Stimulated activated CD4-positive, alpha-beta T cell treated with anti-CD3 and anti-CD28 coated beads, Interleukin-12 subunit alpha, Interleukin-12 subunit beta, amount 100 ng/mL, for 48 hours (primary cell): ENCODE data around the gene MAPK8IP3.
"Not testable (repeated sequence)": the region's sequence is repeated elsewhere in the genome, so short reads cannot be mapped to it uniquely, and the experiment has no call there.

Experiments used
- DNase-seq, 3 donors: peaks; one replicate each; pipeline ENCODE4 v3.0.0-alpha.2; 2020; ENCODE audit warnings: low read depth in 2 of 3, low spot score in 1 of 3

MAPK8IP3 gene

GRCh38 chr16:1784977-1785845, 79.2 kb downstream of the MAPK8IP3 start:
- DNase-seq, result no peak

DNA sequence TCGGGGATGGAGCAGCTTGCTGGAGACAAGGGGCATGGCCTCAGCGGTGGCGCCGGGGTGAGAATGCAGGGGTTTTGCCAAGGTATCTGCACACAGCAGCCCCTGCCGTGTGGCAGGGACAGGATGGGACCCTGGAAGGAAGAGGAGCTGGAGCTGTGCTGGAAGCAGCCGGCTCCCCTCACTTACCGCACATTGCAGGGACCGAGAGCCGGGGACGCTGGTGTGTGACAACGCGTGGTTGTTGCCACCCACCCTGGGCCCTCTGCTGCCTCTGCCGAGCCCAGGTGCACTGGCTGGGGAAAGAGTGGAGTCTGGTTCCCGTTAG, 79.8 kb downstream of the MAPK8IP3 start:
- DNase-seq, result no peak

- no peak for DNase-seq
These were observed 80.5 kb downstream of the MAPK8IP3 start for GRCh38 chr16:1786242-1787055.

DNA sequence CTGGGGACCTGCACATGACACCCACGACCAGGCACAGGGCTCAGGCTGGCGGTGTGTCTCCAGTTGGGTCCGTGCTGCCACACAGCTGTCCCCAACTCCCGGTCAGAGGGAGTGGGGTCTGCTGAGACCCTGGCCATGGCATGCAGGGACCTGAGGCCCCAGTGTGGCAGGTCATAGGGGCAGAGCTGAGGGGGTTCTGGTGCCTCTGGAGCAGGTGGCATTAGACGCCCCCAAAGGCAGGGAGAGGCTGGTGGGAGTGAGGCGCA, 81.0 kb downstream of the MAPK8IP3 start:
- no peak for DNase-seq

- DNase-seq, result no peak
These were observed 81.5 kb downstream of the MAPK8IP3 start for GRCh38 chr16:1787322-1788094.

DNA sequence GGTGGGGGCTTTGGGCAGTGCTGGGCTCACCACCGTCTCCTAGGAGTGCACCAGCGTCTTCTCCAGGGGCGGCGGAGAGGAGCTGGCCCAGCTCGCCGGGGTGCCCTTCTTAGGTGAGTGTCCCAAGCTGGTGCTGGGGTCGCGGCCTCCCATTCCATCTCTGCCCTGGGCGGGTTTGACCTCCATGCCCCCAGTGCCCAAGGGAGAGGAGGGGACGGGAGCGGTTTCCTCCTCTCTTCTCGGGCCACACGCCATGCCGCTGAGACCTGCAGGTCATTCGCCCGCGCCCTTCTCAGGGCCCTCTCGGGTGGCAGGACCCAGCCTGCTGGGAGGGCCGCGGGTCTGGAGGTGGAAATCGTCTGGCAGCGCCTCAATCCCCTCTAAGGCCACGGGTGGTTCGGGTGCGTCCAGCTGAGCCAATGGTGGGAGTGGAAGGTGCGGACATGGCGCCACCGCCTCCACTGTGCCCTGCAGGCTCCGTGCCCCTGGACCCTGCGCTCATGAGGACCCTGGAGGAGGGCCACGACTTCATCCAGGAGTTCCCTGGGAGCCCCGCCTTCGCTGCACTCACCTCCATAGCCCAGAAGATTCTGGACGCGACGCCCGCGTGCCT, 82.2 kb downstream of the MAPK8IP3 start:
- no peak for DNase-seq

DNA sequence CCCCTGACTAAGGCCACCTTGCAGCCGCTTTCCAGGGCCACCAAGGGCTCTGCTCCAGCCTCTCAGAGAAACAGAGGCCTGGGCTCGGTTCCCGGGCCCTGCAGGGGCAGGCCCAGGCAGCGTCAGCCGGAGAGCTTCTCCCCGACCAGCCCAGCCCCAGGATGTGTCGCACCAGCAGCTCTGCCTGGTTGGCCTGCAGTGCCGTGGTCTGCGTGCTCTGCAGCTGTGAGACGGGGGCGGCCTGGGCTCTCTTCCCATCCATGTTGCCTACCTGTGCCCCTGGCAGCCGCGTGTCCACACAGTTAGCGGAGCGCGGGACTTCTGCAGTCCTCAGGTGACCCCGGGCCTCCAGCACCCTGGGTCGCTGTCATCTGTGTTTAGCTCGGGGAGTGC, 82.7 kb downstream of the MAPK8IP3 start:
- DNase-seq, result no peak

- DNase-seq, result no peak
These were observed 83.6 kb downstream of the MAPK8IP3 start for GRCh38 chr16:1789643-1790045.

DNA sequence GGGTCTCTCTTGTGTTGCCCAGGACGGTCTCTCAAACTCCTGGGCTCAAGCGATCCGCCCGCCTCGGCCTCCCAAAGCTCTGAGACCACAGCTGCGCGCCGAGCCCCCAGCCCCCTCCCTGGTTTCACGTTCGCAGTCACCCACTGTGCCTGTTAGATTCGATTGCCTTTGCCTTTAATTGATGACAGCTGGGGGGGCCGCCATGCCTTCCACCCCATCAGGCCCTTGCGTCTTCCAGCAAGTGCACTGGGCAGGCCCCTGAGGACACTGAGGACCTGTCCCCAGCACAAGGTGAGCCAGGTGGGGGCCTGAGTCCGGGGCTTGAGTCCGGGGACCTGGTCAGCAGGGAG, 84.2 kb downstream of the MAPK8IP3 start:
- DNase-seq, result no peak

- DNase-seq, result no peak
These were observed 84.7 kb downstream of the MAPK8IP3 start for GRCh38 chr16:1790611-1791255.

DNA sequence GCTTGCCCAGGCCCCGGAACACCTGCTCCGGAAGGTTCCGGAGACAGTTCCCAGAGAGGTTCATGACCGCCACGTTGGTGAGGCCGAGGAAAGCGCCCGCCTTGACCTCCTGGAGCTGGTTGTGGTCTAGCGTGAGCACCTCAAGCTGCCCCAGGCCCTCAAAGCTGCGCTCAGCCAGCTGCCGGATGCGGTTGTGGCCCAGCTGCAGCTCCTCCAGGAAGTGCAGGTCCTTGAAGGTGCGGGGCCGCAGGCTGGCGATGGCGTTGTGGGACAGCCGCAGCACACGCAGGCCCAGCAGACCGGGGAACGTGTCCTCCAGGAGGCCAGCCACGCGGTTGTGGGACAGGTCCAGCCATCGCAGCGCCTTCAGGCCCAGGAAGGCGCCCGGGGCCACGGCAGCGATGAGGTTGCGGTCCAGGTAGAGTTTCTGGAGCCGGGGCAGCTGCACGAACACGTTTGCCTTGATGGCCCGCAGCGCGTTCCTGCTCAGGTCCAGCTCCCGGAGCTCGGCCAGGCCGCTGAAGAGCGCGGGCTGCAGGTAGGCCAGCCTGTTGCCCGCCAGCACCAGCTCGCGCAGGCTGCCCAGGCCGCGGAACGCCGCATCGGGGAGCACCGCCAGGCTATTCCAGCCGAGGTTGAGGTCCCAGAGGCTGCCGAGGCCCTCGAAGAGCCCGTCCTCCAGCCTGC, 85.4 kb downstream of the MAPK8IP3 start:
- DNase-seq, result no peak

DNA sequence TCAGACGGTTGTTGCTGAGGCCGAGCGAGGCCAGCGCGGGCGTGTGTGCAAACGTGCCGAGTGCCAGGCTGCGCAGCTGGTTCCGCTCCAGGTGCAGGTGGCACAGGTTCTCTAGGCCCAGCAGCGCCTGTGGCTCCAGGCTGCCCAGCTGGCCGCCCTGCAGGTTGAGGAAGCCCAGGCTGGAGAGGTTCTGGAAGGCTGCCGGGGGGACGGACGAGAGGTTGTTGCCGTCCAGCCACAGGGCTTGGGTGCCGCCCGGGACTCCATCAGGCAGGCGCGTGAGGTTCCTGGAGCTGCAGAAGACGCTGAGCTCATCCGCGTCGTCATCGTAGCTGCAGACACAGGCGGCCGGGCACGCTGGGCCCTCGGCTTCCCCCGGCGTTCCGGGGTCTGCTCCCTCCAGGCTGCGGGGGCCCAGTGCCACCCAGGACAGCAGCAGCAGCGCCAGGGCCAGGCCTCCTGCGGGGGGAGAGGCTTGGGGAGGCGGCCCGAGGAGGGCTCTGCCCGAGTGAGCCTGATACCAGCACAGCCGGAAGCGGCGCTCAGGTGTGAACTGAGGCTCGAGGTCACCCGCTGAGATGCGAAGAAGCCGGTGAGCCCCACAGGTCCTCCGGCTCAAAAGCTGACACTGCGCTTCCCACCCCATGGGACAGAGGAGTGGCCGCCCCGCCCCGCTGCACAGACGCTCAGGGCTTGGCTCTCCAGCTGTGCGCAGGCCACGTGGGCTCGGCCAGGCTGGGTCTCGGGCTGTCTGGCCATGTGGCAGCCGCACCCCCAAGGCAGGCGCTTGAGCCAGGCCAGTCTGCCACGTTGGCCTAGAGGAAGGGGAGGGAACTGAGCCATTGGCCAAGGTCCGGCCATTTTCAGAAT, 86.2 kb downstream of the MAPK8IP3 start:
- DNase-seq, result no peak

DNA sequence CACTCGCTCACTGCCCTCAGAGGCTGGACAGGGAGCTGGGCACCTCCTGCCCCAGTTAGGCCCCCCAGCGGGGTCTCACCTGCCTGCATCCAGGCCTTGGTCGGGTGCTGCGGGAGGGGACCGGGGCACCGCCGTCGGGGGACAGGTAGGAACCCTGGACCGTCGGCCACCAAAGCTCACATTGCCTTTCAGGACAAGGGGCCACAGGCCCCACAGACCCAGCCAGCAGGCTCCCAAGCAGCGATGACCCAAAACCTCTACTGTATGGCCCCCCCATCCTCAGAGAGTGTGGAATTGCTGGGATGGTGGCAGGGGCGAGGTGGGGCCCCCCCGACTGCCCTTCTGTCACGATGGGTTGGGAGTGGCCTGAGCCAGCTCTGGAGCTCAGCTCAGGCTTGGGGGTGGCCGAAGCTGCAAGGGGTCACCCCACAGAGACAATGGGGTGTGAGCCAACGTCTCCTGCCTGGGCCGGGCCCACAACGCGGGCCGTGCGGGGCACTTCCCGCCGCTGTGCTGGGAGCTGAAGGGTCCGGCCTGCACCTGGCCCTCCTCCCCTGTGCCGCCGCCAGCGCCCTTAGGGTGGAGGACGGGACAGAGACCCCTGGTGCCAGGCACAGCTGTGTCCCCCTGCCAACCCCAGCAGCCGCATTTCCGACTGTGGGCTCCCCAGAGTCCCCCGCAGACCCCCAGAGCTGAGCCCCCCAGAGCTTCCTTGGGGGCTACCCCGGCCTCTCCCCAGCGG, 87.0 kb downstream of the MAPK8IP3 start:
- DNase-seq, result no peak

DNA sequence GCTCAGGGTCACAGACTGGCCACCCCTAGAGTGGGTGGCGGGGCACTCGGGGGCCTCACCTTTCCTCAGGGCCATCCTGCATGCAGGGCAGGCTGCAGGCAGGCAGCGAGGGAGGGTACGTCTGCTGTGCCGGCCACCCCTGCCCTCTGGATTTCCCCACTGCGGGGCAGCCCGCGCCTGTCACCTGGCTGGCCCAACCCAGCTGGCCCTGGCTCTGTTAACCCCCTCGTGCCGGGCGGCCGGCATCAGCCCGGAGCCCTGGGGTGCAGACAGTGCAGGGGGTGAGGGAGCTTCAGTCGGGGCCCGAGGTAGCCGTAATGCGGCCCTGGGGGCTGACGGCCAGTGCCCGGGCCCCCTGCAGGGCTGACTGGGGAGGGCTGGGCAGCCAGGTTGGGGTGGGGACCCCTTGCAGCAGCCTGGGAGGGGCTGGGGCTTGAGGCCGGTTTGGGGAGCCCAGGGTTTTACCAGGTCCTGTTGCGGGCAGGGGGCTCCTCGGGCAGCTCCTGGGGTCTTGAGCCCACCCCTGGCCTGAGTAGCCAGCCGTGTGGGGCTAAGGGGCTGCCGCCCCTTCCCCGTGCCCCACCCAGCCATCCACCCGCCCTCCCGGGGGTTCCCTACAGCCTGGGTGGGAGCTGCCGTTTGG, 87.7 kb downstream of the MAPK8IP3 start, which contains the start of gene IGFALS:
Gene IGFALS, minus strand, starts transcription at position 128 of the 643 bp plus-strand sequence. Its CDS starts 53 bp downstream, at position 75.
- no peak for DNase-seq

DNA sequence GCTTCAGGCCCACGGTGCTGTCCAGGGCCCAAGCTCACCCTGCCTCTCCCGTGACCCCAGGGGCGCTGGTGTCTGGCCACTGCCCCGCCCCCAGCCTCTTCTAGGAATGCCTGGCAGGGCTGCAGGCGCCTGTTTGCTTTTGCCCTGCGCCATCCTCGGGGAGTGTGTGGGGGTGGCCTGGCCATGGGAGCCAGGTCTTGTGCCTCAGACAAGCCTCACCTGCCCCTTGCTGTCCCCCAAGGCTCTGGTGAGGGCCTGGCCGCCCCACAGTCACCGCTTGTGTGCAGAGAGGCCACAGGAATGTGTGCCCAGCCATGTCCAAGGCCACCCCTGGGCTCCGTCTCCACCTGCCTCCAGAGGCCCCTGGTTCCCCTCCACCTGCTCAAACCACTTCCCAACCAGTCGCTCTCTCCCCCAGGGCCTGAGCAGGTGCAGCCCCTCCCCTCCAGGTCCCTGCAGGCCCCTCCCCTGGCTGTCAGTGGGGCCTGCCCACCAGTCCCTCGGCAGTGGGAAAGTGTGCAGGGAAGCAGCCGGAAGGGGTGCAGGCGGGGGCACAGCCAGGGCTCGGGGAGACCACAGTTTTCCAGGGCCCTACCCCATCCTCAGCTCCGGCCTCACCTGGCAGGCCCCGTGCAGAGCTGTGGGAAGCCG, 88.4 kb downstream of the MAPK8IP3 start:
- no peak for DNase-seq

DNA sequence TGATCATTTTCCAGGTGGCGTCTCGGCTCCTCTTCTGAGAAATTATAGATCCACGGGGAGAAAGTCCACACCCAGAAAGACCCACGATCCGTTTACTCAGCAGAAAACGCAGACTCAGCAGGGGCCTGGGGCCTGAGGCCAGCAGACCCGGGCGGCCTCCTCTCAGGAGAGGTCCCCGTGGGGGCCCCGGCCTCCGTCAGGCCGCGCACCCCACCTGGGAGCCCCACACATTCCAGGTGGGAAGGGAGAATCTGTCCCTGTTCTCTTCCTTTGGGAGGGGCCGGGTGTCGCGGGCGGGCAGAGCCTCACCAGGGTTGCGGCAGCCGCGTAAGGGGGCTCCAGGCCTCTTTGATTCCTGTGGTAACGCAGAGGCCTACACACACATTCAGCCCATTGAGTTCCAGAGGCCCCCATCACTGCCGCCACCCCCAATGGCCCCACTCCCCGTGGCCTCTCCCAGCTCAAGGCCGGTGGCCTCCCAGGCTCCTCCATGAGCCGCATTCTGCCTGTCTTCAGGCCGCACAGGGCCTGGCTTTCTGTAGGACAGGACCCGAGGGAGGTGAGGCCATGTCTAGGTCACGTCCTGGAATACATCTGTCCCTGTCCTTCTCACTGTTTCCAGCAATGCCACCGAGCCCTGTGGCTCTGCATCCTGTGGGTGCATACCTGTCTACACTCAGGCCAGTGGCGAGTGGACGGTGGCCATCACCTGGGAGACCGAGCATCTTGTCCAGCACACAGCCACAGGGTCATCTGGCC, 89.1 kb downstream of the MAPK8IP3 start:
- no peak for DNase-seq

DNA sequence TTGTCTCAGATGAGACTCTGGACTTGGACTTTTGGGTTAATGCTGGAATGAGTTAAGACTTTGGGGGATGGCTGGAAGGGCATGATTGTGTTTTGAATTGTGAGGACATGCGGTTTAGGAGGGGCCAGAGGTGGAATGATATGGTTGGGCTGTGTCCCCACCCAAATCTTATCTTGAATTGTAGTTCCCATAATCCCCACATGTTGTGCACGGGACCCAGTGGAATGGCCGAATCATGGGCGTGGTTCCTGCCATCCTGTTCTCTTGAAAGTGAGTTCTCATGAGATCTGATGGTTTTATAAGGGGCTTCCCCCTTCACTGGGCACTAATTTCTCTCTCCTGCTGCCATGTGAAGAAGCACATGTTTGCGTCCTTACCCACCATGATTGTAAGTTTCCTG, 93.3 kb downstream of the MAPK8IP3 start:
- not testable (repeated sequence) for DNase-seq
